ENCODE data around the gene CCDC27.
A peak's percentile ranks its signal among the peaks of the same experiment; 100 is the strongest.

The CCDC27 gene

GRCh38 chr1:3753656-3754454 is 1.6 kb downstream of the CCDC27 start:
- DNase-seq (ENCODE audit: low read depth, low spot score): no peak

DNA sequence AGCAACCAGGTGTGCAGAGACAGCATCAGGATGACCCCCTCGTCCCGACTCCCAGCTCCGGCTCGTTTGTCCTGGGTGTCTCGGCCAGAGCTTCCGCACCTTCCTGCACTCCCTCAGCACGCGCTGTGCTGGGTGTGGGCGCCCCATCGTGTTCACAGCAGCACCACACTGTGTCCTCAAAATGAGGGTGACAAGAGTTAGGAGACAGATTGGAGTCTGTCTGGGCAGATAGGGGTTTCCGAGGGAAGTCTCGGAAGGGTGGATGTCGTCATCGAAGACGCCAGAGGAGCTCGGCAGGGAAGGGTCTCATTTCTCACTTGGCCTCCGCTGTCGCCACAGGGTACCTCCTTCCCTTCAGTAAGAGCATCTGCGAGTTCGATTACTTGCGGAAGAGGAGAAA is 4.1 kb downstream of the CCDC27 start:
- DNase-seq (ENCODE audit: low read depth, low spot score): no peak

- no peak for DNase-seq (ENCODE audit: low read depth, low spot score)
These were observed 6.9 kb downstream of the CCDC27 start for GRCh38 chr1:3759164-3759563.

GRCh38 chr1:3759796-3760195 is 7.5 kb downstream of the CCDC27 start:
- DNase-seq (ENCODE audit: low read depth, low spot score): no peak

- no peak for DNase-seq (ENCODE audit: low read depth, low spot score)
These were observed 9.2 kb downstream of the CCDC27 start for GRCh38 chr1:3761296-3762010.

- DNase-seq (ENCODE audit: low read depth, low spot score): no peak
These were observed 10.1 kb downstream of the CCDC27 start for GRCh38 chr1:3762151-3762872.

- DNase-seq (ENCODE audit: low read depth, low spot score): no peak
These were observed 10.6 kb downstream of the CCDC27 start for GRCh38 chr1:3762873-3763228.

DNA sequence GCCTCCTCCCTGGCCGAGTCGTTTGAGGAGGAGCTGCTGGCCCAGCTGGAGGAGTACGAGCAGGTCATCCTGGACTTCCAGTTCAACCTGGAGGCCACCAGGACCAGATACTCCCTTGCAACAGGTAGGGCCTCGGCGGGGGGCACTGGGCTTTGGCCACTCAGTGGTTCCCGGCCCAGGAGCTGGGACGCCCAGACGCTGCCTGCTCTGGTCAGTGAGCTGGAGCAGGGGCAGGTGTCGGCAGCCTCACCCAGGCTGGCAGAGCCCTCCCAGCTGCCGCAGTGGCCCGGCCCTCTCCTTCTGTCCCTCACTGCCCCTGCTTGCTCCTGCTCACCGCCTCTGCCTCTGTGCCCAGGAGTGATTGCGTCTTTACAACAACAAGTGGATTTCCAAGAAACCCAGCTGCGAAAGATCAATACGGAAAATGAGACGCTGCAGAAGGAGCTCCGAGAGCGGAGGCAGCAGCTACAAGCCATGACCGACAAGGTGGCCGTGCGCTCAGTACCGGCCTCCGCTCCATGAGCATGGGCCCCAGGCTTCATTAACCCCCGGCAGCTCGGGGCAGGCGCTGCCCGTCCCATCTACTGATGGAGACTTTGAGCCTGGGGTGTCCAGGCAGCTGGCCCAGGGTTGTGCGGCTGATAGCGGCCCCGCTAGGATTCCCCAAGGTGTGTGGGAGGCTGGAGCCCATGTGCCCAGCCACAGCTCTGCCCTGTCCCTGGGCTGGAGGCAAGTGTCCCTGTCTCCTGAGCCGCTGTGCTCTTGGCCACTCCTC is 11.3 kb downstream of the CCDC27 start:
- no peak for DNase-seq (ENCODE audit: low read depth, low spot score)

- DNase-seq (ENCODE audit: low read depth, low spot score): no peak
These were observed 15.2 kb downstream of the CCDC27 start for GRCh38 chr1:3767328-3767925.

GRCh38 chr1:3768811-3769390 is 16.7 kb downstream of the CCDC27 start:
- DNase-seq (ENCODE audit: low read depth, low spot score): no peak

DNA sequence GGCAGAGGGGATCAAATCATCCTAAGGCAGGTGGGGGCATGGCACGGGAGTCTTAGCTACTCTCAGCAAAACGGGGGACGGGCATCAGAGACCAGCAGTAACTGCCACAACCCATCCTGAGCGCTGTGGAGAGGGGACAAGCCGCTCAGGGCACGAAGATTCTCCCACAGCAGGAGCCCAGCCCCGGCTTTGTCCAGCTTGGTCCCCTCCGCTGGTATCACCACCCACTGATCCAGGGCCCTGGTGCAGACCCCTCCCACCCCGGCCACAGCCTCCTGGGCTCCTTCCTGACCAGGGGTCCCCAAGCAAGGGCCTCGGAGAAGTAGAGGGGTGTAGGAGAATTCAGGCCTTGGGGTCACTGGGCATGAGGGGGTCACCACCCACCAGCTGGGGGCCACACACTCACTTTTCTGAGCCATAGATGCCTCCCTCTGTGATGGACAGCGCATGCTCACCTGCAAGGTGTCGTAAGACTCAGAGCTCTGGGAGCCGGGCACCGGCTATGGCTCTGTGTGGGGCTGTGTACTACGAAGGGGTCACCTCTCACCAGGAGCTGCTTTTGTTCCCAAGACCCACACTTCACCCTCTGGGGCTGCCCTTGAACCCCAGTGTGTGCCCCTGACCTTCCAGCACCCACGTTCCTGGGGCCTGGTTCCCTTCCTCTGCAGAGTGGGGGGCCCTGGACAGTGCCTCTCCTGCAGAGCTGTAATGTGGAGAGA is 18.0 kb downstream of the CCDC27 start:
- DNase-seq (ENCODE audit: low read depth, low spot score): no peak

DNA sequence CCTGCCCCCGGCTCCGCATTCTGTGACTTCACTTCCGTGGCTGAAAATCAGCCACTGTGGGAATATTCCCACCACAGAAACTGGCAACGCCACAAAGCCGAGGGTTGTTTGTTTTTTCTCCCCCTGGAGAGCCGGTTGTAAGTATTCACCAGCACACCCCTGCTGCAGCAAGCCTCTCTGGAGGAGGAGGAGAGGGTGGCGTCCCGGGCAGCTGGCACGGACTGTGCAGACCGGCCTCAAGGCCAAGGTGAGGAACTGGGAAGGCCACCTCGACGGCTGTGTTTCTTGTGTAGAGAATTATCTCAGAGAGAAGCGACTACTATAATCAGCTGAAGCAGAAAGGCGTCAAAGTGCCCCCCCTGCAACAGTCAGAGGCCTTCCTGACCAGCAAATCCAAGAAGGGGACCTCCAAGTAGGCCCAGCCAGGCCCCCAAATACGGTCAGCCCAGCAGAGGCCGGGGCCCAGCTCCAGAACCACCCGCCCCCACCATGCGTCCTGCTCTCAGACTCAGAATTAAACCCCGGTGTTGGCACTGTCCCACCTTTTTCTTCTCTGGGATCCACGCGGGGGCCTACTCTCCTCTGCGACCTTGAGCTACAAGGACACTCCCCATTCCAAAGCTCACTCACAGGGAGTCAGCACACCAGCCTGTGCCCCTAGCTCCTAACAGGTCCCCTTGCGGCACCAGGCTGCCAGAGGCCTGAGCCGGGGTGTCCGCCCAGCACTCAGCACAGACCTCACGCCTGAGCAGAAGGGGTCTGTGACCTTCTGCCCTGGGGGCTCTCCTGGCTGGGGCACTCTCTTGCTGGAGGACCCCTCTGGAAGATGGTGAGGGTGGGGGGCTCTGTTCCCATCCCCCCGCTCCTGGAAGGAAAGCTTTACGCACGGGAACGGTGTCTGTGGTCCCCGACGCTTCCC is 19.1 kb downstream of the CCDC27 start:
- no peak for DNase-seq (ENCODE audit: low read depth, low spot score)

DNA sequence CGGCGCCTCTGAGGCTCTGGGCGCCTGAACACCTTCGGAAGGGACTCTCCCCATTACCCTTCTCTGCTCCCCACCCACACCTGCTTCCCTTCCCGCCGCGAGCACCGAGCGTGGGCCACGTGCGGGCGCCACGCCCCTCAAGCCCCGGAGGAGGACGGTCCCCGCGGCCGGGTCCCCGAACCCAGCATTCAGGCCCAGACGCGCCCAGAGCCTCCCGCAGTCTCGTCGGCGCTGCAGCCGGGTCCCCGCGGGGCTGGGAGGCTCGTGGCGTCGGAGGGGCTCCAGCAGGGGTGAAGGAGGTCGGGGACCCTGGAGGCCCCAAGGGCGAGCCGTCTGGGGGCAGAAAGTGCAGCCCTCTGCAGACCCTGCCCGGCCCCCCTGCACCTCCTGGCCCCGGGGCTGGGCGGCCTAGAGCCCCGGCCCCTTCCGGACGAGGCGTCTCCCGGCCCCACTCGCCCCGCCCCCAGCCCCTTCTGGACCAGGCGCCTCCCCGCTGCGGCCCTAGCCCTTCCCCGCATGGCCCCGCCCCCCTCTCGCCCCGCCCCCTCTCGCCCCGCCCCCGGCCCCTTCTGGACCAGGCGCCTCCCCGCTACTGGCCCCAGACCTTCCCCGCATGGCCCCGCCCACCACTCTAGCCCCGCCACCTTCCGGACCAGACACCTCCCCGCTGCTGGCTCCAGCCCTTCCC is 19.9 kb downstream of the CCDC27 start:
- peak; percentile 33 for DNase-seq (ENCODE audit: low read depth, low spot score)

- no peak for DNase-seq (ENCODE audit: low read depth, low spot score)
These were observed 20.7 kb downstream of the CCDC27 start, which contains the start of gene SMIM1 for GRCh38 chr1:3772715-3773571. TSS of gene SMIM1 (plus strand) at chr1:3772749. CDS start at chr1:3775374, 2,625 bp downstream.

DNA sequence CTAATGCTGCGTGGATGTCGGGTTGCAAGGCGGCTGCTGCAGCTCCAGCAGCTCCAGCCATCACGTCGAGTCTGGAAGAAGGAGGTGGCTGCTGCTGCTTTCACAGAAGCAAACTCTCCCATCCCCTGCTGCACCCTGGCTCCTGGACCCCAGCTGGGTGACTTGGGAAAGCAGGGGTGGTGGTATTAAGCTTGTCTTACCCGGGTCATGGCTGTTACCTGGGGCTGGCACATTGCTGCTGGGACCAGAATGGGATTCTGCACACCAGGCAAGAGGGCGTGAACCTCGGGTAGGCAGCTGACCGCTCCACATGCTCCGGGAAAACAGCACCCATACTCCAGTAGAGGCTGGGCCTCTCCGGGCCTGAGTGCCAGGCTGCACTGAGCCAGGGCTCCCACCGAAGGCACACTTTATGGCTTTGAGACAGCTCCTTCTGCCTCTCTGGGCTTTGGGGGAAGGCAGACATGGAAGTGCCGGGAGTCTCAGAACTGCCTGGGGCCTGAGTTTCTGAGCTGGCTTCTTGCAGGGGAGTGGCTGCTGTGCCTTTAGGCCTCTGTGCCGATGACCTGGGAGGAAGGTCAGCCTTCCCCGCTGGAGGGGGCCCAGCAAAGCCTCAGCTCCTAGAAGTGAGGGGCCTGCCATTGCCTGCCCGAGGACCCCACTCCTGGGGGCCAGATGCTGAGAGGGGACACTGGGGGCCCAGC is 21.5 kb downstream of the CCDC27 start:
- DNase-seq (ENCODE audit: low read depth, low spot score): no peak

- no peak for DNase-seq (ENCODE audit: low read depth, low spot score)
These were observed 22.2 kb downstream of the CCDC27 start for GRCh38 chr1:3774276-3774945.

Data from iPS DF 19.7 (cell line).